Measurements from ENCODE around the gene CMTM7. TPM values are rescaled to one million over a fixed set of nuclear protein-coding genes. Genes with fewer than 3 reads are reported as not detected.

The CMTM7 gene
- total RNA-seq, 1 donor from 2014 or later, result 40.7 TPM

GRCh38 chr3:32404714-32405113 lies 13.1 kb downstream of the CMTM7 start:
- no peak for TF ChIP-seq CTCF (IDR thresholded peaks at IDR 0.05; ENCODE audit: insufficient read depth, low read length, poor library complexity, severe bottlenecking)
- Histone ChIP-seq H3K4me3 (ENCODE audit: low read depth, low read length) (no peak overlapping the region), H3K27me3 (ENCODE audit: control insufficient read depth, insufficient read depth, low read length) (no peaks in the 10 kb centered on the region), H3K36me3 (ENCODE audit: control insufficient read depth, insufficient read depth, low read length) (no peaks in the 10 kb centered on the region)
- DNase-seq (ENCODE audit: low read depth), result no peak

GRCh38 chr3:32405155-32405554 lies 13.5 kb downstream of the CMTM7 start:
- no peaks in the 10 kb centered on the region for H3K36me3 ChIP-seq (ENCODE audit: control insufficient read depth, insufficient read depth, low read length)
- no peaks in the 10 kb centered on the region for H3K27me3 ChIP-seq (ENCODE audit: control insufficient read depth, insufficient read depth, low read length)
- TF ChIP-seq CTCF (IDR thresholded peaks at IDR 0.05; ENCODE audit: insufficient read depth, low read length, poor library complexity, severe bottlenecking), result no peak
- DNase-seq (ENCODE audit: low read depth), result no peak
- H3K4me3 ChIP-seq (ENCODE audit: low read depth, low read length), result no peak overlapping the region

GRCh38 chr3:32405711-32406323 lies 14.2 kb downstream of the CMTM7 start:
- TF ChIP-seq CTCF (IDR thresholded peaks at IDR 0.05; ENCODE audit: insufficient read depth, low read length, poor library complexity, severe bottlenecking), result no peak
- DNase-seq (ENCODE audit: low read depth), result no peak
- H3K4me3 ChIP-seq (ENCODE audit: low read depth, low read length), result no peak overlapping the region

GRCh38 chr3:32406486-32407408 lies 15.1 kb downstream of the CMTM7 start:
- H3K27me3 ChIP-seq (ENCODE audit: control insufficient read depth, insufficient read depth, low read length), result no peaks in the 10 kb centered on the region
- DNase-seq (ENCODE audit: low read depth), result no peak
- H3K36me3 ChIP-seq (ENCODE audit: control insufficient read depth, insufficient read depth, low read length), result no peaks in the 10 kb centered on the region
- TF ChIP-seq CTCF (IDR thresholded peaks at IDR 0.05; ENCODE audit: insufficient read depth, low read length, poor library complexity, severe bottlenecking), result no peak
- H3K4me3 ChIP-seq (ENCODE audit: low read depth, low read length), result no peak overlapping the region

More at GRCh38 chr3:32405711-32406323, 14.2 kb downstream of the CMTM7 start:
- no peaks in the 10 kb centered on the region for H3K27me3 ChIP-seq (ENCODE audit: control insufficient read depth, insufficient read depth, low read length)
- H3K36me3 ChIP-seq (ENCODE audit: control insufficient read depth, insufficient read depth, low read length), result no peaks in the 10 kb centered on the region

GRCh38 chr3:32410367-32411246 lies 19.0 kb downstream of the CMTM7 start:
- DNase-seq (ENCODE audit: low read depth), result no peak
- Histone ChIP-seq H3K4me3 (ENCODE audit: low read depth, low read length) (no peak overlapping the region), H3K27me3 (ENCODE audit: control insufficient read depth, insufficient read depth, low read length) (no peaks in the 10 kb centered on the region), H3K36me3 (ENCODE audit: control insufficient read depth, insufficient read depth, low read length) (no peaks in the 10 kb centered on the region)
- no peak for TF ChIP-seq CTCF (IDR thresholded peaks at IDR 0.05; ENCODE audit: insufficient read depth, low read length, poor library complexity, severe bottlenecking)
